H9 (cell line): ENCODE data around the gene HSPA2. TPM values are rescaled to one million over a fixed set of nuclear protein-coding genes. Genes with fewer than 3 reads are reported as not detected.

Experiments used
- DNase-seq: peaks from one replicate; pipeline ENCODE4 v3.0.0-alpha.2; 2017
- H2AFZ ChIP-seq: one replicate; pipeline ENCODE4 v1.6.1; 2013; ENCODE audit warnings: mild to moderate bottlenecking, low read length, control low read depth, moderate library complexity
- H2AK5ac ChIP-seq: 2 replicates; pipeline ENCODE4 v1.6.1; 2013; ENCODE audit warnings: low read length, control low read depth, mixed read lengths; ENCODE audit not compliant: insufficient read length
- H2BK120ac ChIP-seq: one replicate; pipeline ENCODE4 v1.6.1; 2013; ENCODE audit warnings: low read depth, mild to moderate bottlenecking, low read length, control low read depth, inconsistent platforms; ENCODE audit not compliant: poor library complexity, severe bottlenecking
- H2BK12ac ChIP-seq: 2 replicates; pipeline ENCODE4 v1.6.1; 2013; ENCODE audit warnings: low read length, control low read depth, mixed read lengths, low read depth; ENCODE audit not compliant: insufficient read length
- H2BK15ac ChIP-seq: 2 replicates; pipeline ENCODE4 v1.6.1; 2013; ENCODE audit warnings: low read depth, low read length, control low read depth
- H2BK20ac ChIP-seq: one replicate; pipeline ENCODE4 v1.6.1; 2013; ENCODE audit warnings: low read depth, mild to moderate bottlenecking, low read length, control low read depth, inconsistent platforms; ENCODE audit not compliant: poor library complexity, severe bottlenecking
- H2BK5ac ChIP-seq: 2 replicates; pipeline ENCODE4 v1.6.1; 2013; ENCODE audit warnings: low read length, control low read depth, mixed read lengths; ENCODE audit not compliant: insufficient read length
- H3K14ac ChIP-seq: 2 replicates; pipeline ENCODE4 v1.6.1; 2013; ENCODE audit warnings: low read length, control low read depth; ENCODE audit not compliant: insufficient read depth
- H3K18ac ChIP-seq: 2 replicates; pipeline ENCODE4 v1.6.1; 2013; ENCODE audit warnings: low read depth, mild to moderate bottlenecking, mixed read lengths, low read length, control low read depth; ENCODE audit not compliant: insufficient read length
- H3K23ac ChIP-seq: 2 replicates; pipeline ENCODE4 v1.6.1; 2013; ENCODE audit warnings: low read length, control low read depth, mixed read lengths, low read depth; ENCODE audit not compliant: insufficient read length
- H3K23me2 ChIP-seq: 2 replicates; pipeline ENCODE4 v1.6.1; 2013; ENCODE audit warnings: low read depth, mild to moderate bottlenecking, mixed read lengths, low read length, control low read depth; ENCODE audit not compliant: insufficient read length, poor library complexity, severe bottlenecking
- H3K27ac ChIP-seq: 2 replicates; pipeline ENCODE4 v1.5.1; 2013; ENCODE audit warnings: low read length, control low read depth, mixed read lengths, low read depth; ENCODE audit not compliant: insufficient read length
- H3K27me3 ChIP-seq: 2 replicates; pipeline ENCODE4 v1.6.1; 2013; ENCODE audit warnings: low read length, control low read depth, inconsistent platforms; ENCODE audit not compliant: insufficient read depth
- H3K4ac ChIP-seq: 2 replicates; pipeline ENCODE4 v1.6.1; 2013; ENCODE audit warnings: low read depth, mild to moderate bottlenecking, control low read depth, inconsistent platforms, low read length, moderate library complexity
- H3K4me1 ChIP-seq: 2 replicates; pipeline ENCODE4 v1.6.1; 2013; ENCODE audit warnings: low read length, control low read depth, inconsistent platforms; ENCODE audit not compliant: insufficient read depth
- H3K4me2 ChIP-seq: 2 replicates; pipeline ENCODE4 v1.6.1; 2013; ENCODE audit warnings: low read length, control low read depth, mixed read lengths; ENCODE audit not compliant: insufficient read length, insufficient read depth
- H3K56ac ChIP-seq: 2 replicates; pipeline ENCODE4 v1.6.1; 2013; ENCODE audit warnings: low read depth, mild to moderate bottlenecking, mixed read lengths, low read length, control low read depth; ENCODE audit not compliant: insufficient read length
- H3K79me1 ChIP-seq: 2 replicates; pipeline ENCODE4 v1.6.1; 2013; ENCODE audit warnings: low read depth, mild to moderate bottlenecking, moderate library complexity, low read length, control low read depth, inconsistent platforms; ENCODE audit not compliant: insufficient read depth, poor library complexity, severe bottlenecking
- H3K79me2 ChIP-seq: 2 replicates; pipeline ENCODE4 v1.6.1; 2013; ENCODE audit warnings: low read length, control low read depth, inconsistent platforms; ENCODE audit not compliant: insufficient read depth
- H3K9ac ChIP-seq: 2 replicates; pipeline ENCODE4 v1.6.1; 2013; ENCODE audit warnings: low read length, control low read depth, mixed read lengths; ENCODE audit not compliant: insufficient read length; ENCODE audit errors: extremely low read depth
- H3K9me3 ChIP-seq: one replicate; pipeline ENCODE4 v1.6.1; 2013; ENCODE audit warnings: low read depth, low read length, inconsistent platforms; ENCODE audit not compliant: control insufficient read depth
- H3T11ph ChIP-seq: one replicate; pipeline ENCODE4 v1.6.1; 2013; ENCODE audit warnings: mild to moderate bottlenecking, low read length, control low read depth, inconsistent platforms
- H4K20me1 ChIP-seq: one replicate; pipeline ENCODE4 v1.6.1; 2013; ENCODE audit not compliant: control insufficient read depth, insufficient read length, insufficient read depth
- H4K5ac ChIP-seq: 2 replicates; pipeline ENCODE4 v1.6.1; 2013; ENCODE audit warnings: low read depth, mild to moderate bottlenecking, mixed read lengths, low read length, control low read depth; ENCODE audit not compliant: insufficient read length
- H4K8ac ChIP-seq: replicated peaks from 2 replicates; pipeline ENCODE4 v1.6.1; 2013; ENCODE audit warnings: low read length, control low read depth, mixed read lengths, low read depth; ENCODE audit not compliant: insufficient read length
- H4K91ac ChIP-seq: 2 replicates; pipeline ENCODE4 v1.6.1; 2013; ENCODE audit warnings: low read depth, mild to moderate bottlenecking, moderate library complexity, mixed read lengths, low read length, control low read depth; ENCODE audit not compliant: insufficient read length
- H3K27ac Mint-ChIP-seq, 3 experiments: 2 replicates in 2 of 3; 3 replicates in 1 of 3; pipeline ENCODE4 v1.8.0; 2020 to 2021; ENCODE audit warnings: mixed read lengths in 3 of 3, mild to moderate bottlenecking in 1 of 3, moderate library complexity in 1 of 3
- H3K27me3 Mint-ChIP-seq: 2 replicates; pipeline ENCODE4 v1.8.0; 2021; ENCODE audit warnings: low read depth, mild to moderate bottlenecking, moderate library complexity, mixed read lengths
- H3K36me3 Mint-ChIP-seq, 3 experiments: 2 replicates in 2 of 3; 3 replicates in 1 of 3; pipeline ENCODE4 v1.8.0; 2020 to 2021; ENCODE audit warnings: low read depth in 3 of 3, mixed read lengths in 3 of 3; ENCODE audit not compliant: insufficient read depth in 1 of 3
- H3K4me1 Mint-ChIP-seq, 2 experiments: 2 replicates each; pipeline ENCODE4 v1.8.0; 2020; ENCODE audit warnings: mixed read lengths in 2 of 2
- H3K4me3 Mint-ChIP-seq, 2 experiments: 2 replicates in 1 of 2; 3 replicates in 1 of 2; pipeline ENCODE4 v1.8.0; 2020 to 2021; ENCODE audit warnings: mild to moderate bottlenecking in 2 of 2, mixed read lengths in 2 of 2, moderate library complexity in 1 of 2
- H3K9me3 Mint-ChIP-seq, 2 experiments: 2 replicates in 1 of 2; 3 replicates in 1 of 2; pipeline ENCODE4 v1.8.0; 2020; ENCODE audit warnings: mild to moderate bottlenecking in 2 of 2, mixed read lengths in 2 of 2, moderate library complexity in 1 of 2
- WGBS: extraction: QIAGEN DNeasy Blood & Tissue Kit; methylation state at CpG from one replicate; pipeline ENCODE4 v1.1.7; 2013; ENCODE audit warnings: missing lambda C conversion rate, low lambda C conversion rate, mixed read lengths; ENCODE audit not compliant: insufficient read length; ENCODE audit errors: extremely low coverage; 5-methylcytosine and 5-hydroxymethylcytosine counted together
- total RNA-seq: library from RNA; stranded (reverse); gene quantifications from 2 replicates; pipeline ENCODE4 v1.2.1, GENCODE V29; 2021
- TF ChIP-seq, protein P1 (sequence below): fragments of 200-600 bp; sonication (generic); conservative IDR thresholded peaks from 3 replicates; pipeline ENCODE4 v1.8.0; 2021; ENCODE audit warnings: antibody characterized with exemption, mild to moderate bottlenecking

HSPA2 gene
- total RNA-seq, 1 experiment from 2014 or later = 25.8 TPM

GRCh38 chr14:64506721-64507120, 33.8 kb upstream of the HSPA2 start:
- H3K9ac ChIP-seq = no peak overlapping the region
- H2BK5ac ChIP-seq = no peak overlapping the region
- H2AK5ac ChIP-seq = no peak overlapping the region
- no peaks in the 10 kb centered on the region for H3K27me3 Mint-ChIP-seq
- peaks cover 15% of the 10 kb centered on the region for H3K23me2 ChIP-seq
- H3K9me3 Mint-ChIP-seq = no peaks in the 10 kb centered on the region
- H4K91ac ChIP-seq = no peak overlapping the region
- H2BK15ac ChIP-seq = no peak overlapping the region
- no peaks in the 10 kb centered on the region for H3K27me3 ChIP-seq
- no peaks in the 10 kb centered on the region for H4K20me1 ChIP-seq
- H3K4me3 Mint-ChIP-seq = peak overlapping the region in 1 of 2 experiments; percentile 86; a peak in 2 of 5 replicates
- H2BK12ac ChIP-seq = no peak overlapping the region
- H2BK120ac ChIP-seq = no peak overlapping the region
- no peak overlapping the region for H2BK20ac ChIP-seq
- H3K4ac ChIP-seq = no peak overlapping the region
- TF ChIP-seq, protein P1, sequence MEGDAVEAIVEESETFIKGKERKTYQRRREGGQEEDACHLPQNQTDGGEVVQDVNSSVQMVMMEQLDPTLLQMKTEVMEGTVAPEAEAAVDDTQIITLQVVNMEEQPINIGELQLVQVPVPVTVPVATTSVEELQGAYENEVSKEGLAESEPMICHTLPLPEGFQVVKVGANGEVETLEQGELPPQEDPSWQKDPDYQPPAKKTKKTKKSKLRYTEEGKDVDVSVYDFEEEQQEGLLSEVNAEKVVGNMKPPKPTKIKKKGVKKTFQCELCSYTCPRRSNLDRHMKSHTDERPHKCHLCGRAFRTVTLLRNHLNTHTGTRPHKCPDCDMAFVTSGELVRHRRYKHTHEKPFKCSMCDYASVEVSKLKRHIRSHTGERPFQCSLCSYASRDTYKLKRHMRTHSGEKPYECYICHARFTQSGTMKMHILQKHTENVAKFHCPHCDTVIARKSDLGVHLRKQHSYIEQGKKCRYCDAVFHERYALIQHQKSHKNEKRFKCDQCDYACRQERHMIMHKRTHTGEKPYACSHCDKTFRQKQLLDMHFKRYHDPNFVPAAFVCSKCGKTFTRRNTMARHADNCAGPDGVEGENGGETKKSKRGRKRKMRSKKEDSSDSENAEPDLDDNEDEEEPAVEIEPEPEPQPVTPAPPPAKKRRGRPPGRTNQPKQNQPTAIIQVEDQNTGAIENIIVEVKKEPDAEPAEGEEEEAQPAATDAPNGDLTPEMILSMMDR = no peak
- no peak overlapping the region for H3K14ac ChIP-seq
- H4K5ac ChIP-seq = no peak overlapping the region
- H3K56ac ChIP-seq = no peak overlapping the region
- no CpG with 5 or more reads among the region's 3 CpGs for WGBS
- no peak overlapping the region for H3K4me2 ChIP-seq
- no peak overlapping the region for H3T11ph ChIP-seq
- no peak overlapping the region for H3K18ac ChIP-seq
- no peaks in the 10 kb centered on the region for H3K79me1 ChIP-seq
- peaks cover 0 to 7% (median 3%) of the 10 kb centered on the region in 3 experiments; a peak in 3 of 7 replicates for H3K36me3 Mint-ChIP-seq
- no peaks in the 10 kb centered on the region; the same call in 1 of the 2 replicates for H3K4me1 ChIP-seq
- peaks cover 33% of the 10 kb centered on the region; the same call in 1 of the 2 replicates for H3K79me2 ChIP-seq
- no peak overlapping the region for H3K23ac ChIP-seq
- H4K8ac ChIP-seq = no peak overlapping the region
- no peaks in the 10 kb centered on the region for H3K9me3 ChIP-seq
- no peak overlapping the region for H3K27ac ChIP-seq
- DNase-seq = no peak
- peak overlapping the region in 1 of 3 experiments; percentile 70; a peak in 2 of 7 replicates for H3K27ac Mint-ChIP-seq
- H3K4me1 Mint-ChIP-seq = peaks cover 62 to 63% of the 10 kb centered on the region in 2 experiments
- no peak overlapping the region for H2AFZ ChIP-seq
